Upper lobe of right lung (tissue), 1 donor: ENCODE data around the gene PCNT. TPM values are rescaled to one million over a fixed set of nuclear protein-coding genes. Genes with fewer than 3 reads are reported as not detected.

Experiments
- ATAC-seq: fragments of 200-7000 bp; cut with Tn5 transposase; one replicate; pipeline ENCODE4 v1.9.1; 2020; ENCODE audit warnings: mild to moderate bottlenecking, moderate library complexity
- DNase-seq: peaks from one replicate; pipeline ENCODE4 v3.0.0-alpha.2; 2020
- H3K27ac ChIP-seq: fragments of 200-600 bp; one replicate; pipeline ENCODE4 v1.8.0; 2022
- H3K27me3 ChIP-seq: fragments of 200-600 bp; one replicate; pipeline ENCODE4 v1.8.0; 2022; ENCODE audit warnings: mild to moderate bottlenecking
- H3K36me3 ChIP-seq: fragments of 200-600 bp; one replicate; pipeline ENCODE4 v1.8.0; 2022
- H3K4me1 ChIP-seq: fragments of 200-600 bp; one replicate; pipeline ENCODE4 v1.8.0; 2022
- H3K4me3 ChIP-seq: fragments of 200-600 bp; one replicate; pipeline ENCODE4 v1.8.0; 2022; ENCODE audit warnings: mild to moderate bottlenecking
- H3K9me3 ChIP-seq: fragments of 200-600 bp; one replicate; pipeline ENCODE4 v1.8.0; 2022
- CTCF ChIP-seq: fragments of 200-600 bp; IDR thresholded peaks from one replicate; pipeline ENCODE4 v1.8.0; 2022; ENCODE audit warnings: antibody characterized with exemption
- intact Hi-C: fragments of 100-400 bp; cut with DNase I; formaldehyde crosslinking; loops from one replicate; pipeline ENCODE4 v1.11.0; 2022
- total RNA-seq: library from RNA; stranded (reverse); fragmentation: NEBNext Ultra II Directional; extraction: Animal tissue kit (Norgen Biotek cat#: 25700); gene quantifications from one replicate; pipeline ENCODE4 v1.2.1, GENCODE V29; 2021
- donor health status: DM: no; HTN: yes; CAD: no; lungs with severe emphysema.

Gene PCNT
- total RNA-seq, 1 donor from 2014 or later, result 29.3 TPM

GRCh38 chr21:46483300-46484295, 159.6 kb downstream of the PCNT start:
- H3K27ac ChIP-seq, result no peak overlapping the region
- no peak overlapping the region for H3K4me3 ChIP-seq
- intact Hi-C loops, result no loop called here
- no peaks in the 10 kb centered on the region for H3K9me3 ChIP-seq
- DNase-seq (no peak), ATAC-seq (peak; percentile 63)
- H3K4me1 ChIP-seq, result no peaks in the 10 kb centered on the region
- H3K27me3 ChIP-seq, result no peaks in the 10 kb centered on the region
- TF ChIP-seq CTCF, result no peak
- peaks cover 13% of the 10 kb centered on the region for H3K36me3 ChIP-seq

GRCh38 chr21:46486481-46487126, 162.6 kb downstream of the PCNT start:
- Histone ChIP-seq H3K27me3 (no peaks in the 10 kb centered on the region), H3K4me3 (no peak overlapping the region), H3K27ac (no peak overlapping the region), H3K4me1 (no peaks in the 10 kb centered on the region), H3K36me3 (peaks cover 28% of the 10 kb centered on the region), H3K9me3 (no peaks in the 10 kb centered on the region)
- no peak for DNase-seq
- no peak for ATAC-seq
- TF ChIP-seq CTCF, result no peak
- intact Hi-C loops, result no loop called here

GRCh38 chr21:46489162-46489663, 165.3 kb downstream of the PCNT start:
- peak; percentile 21 for ATAC-seq
- Histone ChIP-seq H3K27me3 (no peaks in the 10 kb centered on the region), H3K36me3 (peaks cover 30% of the 10 kb centered on the region), H3K27ac (no peak overlapping the region), H3K4me1 (no peaks in the 10 kb centered on the region), H3K4me3 (no peak overlapping the region), H3K9me3 (no peaks in the 10 kb centered on the region)
- intact Hi-C loops, result no loop called here
- TF ChIP-seq CTCF, result no peak
- DNase-seq, result no peak

GRCh38 chr21:46489800-46490199, 165.8 kb downstream of the PCNT start:
- intact Hi-C loops, result no loop called here

GRCh38 chr21:46491553-46491952, 167.6 kb downstream of the PCNT start:
- no peak for ATAC-seq
- peaks cover 25% of the 10 kb centered on the region for H3K36me3 ChIP-seq
- intact Hi-C loops, result no loop called here
- DNase-seq, result no peak
- no peak overlapping the region for H3K4me3 ChIP-seq
- no peaks in the 10 kb centered on the region for H3K9me3 ChIP-seq
- no peaks in the 10 kb centered on the region for H3K27me3 ChIP-seq
- H3K27ac ChIP-seq, result no peak overlapping the region
- H3K4me1 ChIP-seq, result no peaks in the 10 kb centered on the region
- no peak for TF ChIP-seq CTCF

More at GRCh38 chr21:46489800-46490199, 165.8 kb downstream of the PCNT start:
- H3K9me3 ChIP-seq, result no peaks in the 10 kb centered on the region
- ATAC-seq (no peak), DNase-seq (no peak)
- no peaks in the 10 kb centered on the region for H3K4me1 ChIP-seq
- no peak for TF ChIP-seq CTCF
- no peak overlapping the region for H3K27ac ChIP-seq
- H3K4me3 ChIP-seq, result no peak overlapping the region
- H3K36me3 ChIP-seq, result peaks cover 30% of the 10 kb centered on the region
- H3K27me3 ChIP-seq, result no peaks in the 10 kb centered on the region
